Prostate gland (tissue), 2 donors: Measurements from ENCODE around the gene CAMK2D. TPM values are rescaled to one million over a fixed set of nuclear protein-coding genes. Genes with fewer than 3 reads are reported as not detected.

Experiments used
- DNase-seq: peaks from one replicate; pipeline ENCODE4 v3.0.0-alpha.2; 2019; ENCODE audit warnings: low spot score
- H3K27ac ChIP-seq, 2 donors: fragments of 200-600 bp; sonication (generic); 2 replicates each; pipeline ENCODE4 v1.5.1; 2017 to 2019
- H3K27me3 ChIP-seq: fragments of 200-600 bp; sonication (generic); replicated peaks from 2 replicates; pipeline ENCODE4 v1.5.1; 2019; ENCODE audit not compliant: insufficient read depth
- H3K36me3 ChIP-seq, 2 donors: fragments of 200-600 bp; sonication (generic); 1 replicate in 1 of 2; 2 replicates in 1 of 2; pipeline versions ENCODE4 v1.5.1 to v1.8.1; 2017 to 2019
- H3K4me1 ChIP-seq: fragments of 200-600 bp; sonication (generic); replicated peaks from 2 replicates; pipeline ENCODE4 v1.5.1; 2019
- H3K4me3 ChIP-seq, 2 donors: fragments of 200-600 bp; sonication (generic); 2 replicates each; pipeline ENCODE4 v1.5.1; 2017 to 2019
- H3K9me3 ChIP-seq: fragments of 200-600 bp; sonication (generic); 2 replicates; pipeline ENCODE4 v1.5.1; 2017
- POLR2A ChIP-seq: fragments of 450-650 bp; IDR thresholded peaks from one replicate; pipeline ENCODE4 v1.6.1; 2016; ENCODE audit warnings: antibody characterized with exemption, mild to moderate bottlenecking
- POLR2AphosphoS5 ChIP-seq: sonication (generic); formaldehyde crosslinking; IDR thresholded peaks from one replicate; pipeline ENCODE4 v1.6.1; 2017; ENCODE audit warnings: antibody characterized with exemption
- WGBS: methylation state at CpG from one replicate; pipeline ENCODE4 v1.1.5; 2018; 5-methylcytosine and 5-hydroxymethylcytosine counted together
- intact Hi-C: fragments of 100-400 bp; cut with DNase I; formaldehyde crosslinking; loops from one replicate; pipeline ENCODE4 v1.14.2; 2022
- total RNA-seq, 2 donors: library from RNA; depleted of rRNA; stranded (reverse); fragments of >200 nt; gene quantifications; one replicate each; pipeline ENCODE4 v1.1.0, GENCODE V29; 2016
- TF ChIP-seq, protein P1 (sequence below), 4 experiments: fragments of 200-600 bp in 2 of 4; fragments of 450-650 bp in 2 of 4; sonication (generic) in 2 of 4; IDR thresholded peaks; 1 replicate in 3 of 4; 2 replicates in 1 of 4; pipeline ENCODE4 v1.5.1; 2016 to 2019; ENCODE audit warnings: antibody characterized with exemption in 4 of 4, mild to moderate bottlenecking in 2 of 4, moderate library complexity in 2 of 4

CAMK2D gene
- total RNA-seq, 2 donors from 2014 or later = 48.7 to 88.8 TPM

DNA sequence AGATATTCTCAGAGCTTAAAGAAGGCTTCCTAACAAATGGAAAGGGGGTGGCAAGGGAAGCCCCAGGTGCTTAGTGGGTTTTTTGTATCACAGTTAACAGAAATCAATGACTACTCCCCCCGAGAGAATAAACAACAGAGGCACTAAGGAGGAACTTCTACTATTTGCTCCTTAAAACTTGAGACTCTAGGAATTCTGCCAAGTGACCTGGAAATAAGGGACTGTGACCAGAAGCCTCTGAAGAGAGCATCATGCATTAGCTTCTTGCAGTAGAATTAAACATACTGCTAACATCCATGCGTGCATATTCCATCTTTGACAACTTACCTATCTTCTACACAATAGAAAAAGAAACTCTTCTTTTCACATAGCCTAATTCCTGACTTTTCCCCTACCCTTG lies 86.8 kb downstream of the CAMK2D start:
- no peak for DNase-seq
- intact Hi-C loops = no loop called here
- Histone ChIP-seq H3K9me3 (no peaks in the 10 kb centered on the region), H3K4me1 (no peaks in the 10 kb centered on the region), H3K27ac (no peak overlapping the region), H3K36me3 (no peaks in the 10 kb centered on the region), H3K4me3 (no peak overlapping the region), H3K27me3 (no peaks in the 10 kb centered on the region)
- WGBS = 61% methylated on average over 2 of the region's 2 CpGs
- TF ChIP-seq, protein P1, sequence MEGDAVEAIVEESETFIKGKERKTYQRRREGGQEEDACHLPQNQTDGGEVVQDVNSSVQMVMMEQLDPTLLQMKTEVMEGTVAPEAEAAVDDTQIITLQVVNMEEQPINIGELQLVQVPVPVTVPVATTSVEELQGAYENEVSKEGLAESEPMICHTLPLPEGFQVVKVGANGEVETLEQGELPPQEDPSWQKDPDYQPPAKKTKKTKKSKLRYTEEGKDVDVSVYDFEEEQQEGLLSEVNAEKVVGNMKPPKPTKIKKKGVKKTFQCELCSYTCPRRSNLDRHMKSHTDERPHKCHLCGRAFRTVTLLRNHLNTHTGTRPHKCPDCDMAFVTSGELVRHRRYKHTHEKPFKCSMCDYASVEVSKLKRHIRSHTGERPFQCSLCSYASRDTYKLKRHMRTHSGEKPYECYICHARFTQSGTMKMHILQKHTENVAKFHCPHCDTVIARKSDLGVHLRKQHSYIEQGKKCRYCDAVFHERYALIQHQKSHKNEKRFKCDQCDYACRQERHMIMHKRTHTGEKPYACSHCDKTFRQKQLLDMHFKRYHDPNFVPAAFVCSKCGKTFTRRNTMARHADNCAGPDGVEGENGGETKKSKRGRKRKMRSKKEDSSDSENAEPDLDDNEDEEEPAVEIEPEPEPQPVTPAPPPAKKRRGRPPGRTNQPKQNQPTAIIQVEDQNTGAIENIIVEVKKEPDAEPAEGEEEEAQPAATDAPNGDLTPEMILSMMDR (IDR thresholded peaks at IDR 0.05) = no peak
- no peak for TF ChIP-seq POLR2AphosphoS5
- no peak for TF ChIP-seq POLR2A

DNA sequence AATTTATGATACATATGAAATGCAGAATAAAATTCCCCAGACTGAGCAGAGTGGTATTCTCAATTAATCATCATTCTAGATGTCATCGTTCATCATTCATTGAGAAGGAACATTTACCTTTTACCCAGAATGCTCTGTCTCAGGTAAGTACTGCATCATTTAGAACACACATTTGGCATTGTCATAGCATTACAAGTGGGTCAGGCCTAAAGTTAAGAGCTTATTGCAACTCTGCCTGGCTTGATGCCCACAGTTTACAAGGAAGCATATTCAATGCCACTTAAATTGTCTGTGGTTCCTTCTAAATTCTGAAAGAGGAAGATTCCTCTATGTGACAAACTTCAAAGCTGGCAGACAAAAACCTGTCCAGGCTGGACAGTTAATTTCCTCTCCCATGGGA lies 87.3 kb downstream of the CAMK2D start:
- no peaks in the 10 kb centered on the region for H3K36me3 ChIP-seq
- TF ChIP-seq POLR2AphosphoS5 (no peak), POLR2A (no peak)
- TF ChIP-seq, protein P1 (IDR thresholded peaks at IDR 0.05) = no peak
- no peak overlapping the region for H3K4me3 ChIP-seq
- no peak overlapping the region for H3K27ac ChIP-seq
- WGBS = 97% methylated on average over 1 of the region's 1 CpG
- DNase-seq = peak; percentile 9
- H3K9me3 ChIP-seq = no peaks in the 10 kb centered on the region
- intact Hi-C loops = no loop called here
- H3K4me1 ChIP-seq = no peaks in the 10 kb centered on the region
- no peaks in the 10 kb centered on the region for H3K27me3 ChIP-seq

DNA sequence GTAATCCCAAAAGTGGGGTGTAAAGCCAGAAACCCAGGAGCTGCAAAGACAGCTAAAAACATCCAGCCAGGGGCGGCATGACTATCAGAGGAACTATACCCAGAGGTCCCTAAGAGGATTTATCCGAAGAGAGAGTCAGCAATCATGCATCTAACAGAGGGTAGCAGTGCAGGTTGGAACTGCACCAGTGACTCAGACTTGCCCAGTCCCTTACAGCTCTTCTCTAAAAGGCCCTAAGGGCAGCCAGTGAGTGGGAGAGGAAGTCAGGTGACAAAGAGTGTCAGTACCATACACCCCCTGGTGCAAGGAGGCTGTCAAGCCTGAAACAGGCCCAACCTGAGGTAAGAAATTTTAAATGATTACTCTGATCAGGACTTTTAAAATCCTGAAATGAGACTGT lies 88.1 kb downstream of the CAMK2D start:
- TF ChIP-seq, protein P1 (IDR thresholded peaks at IDR 0.05) = no peak
- no peak for TF ChIP-seq POLR2A
- TF ChIP-seq POLR2AphosphoS5 = no peak
- no peaks in the 10 kb centered on the region for H3K4me1 ChIP-seq
- no peaks in the 10 kb centered on the region for H3K27me3 ChIP-seq
- H3K4me3 ChIP-seq = no peak overlapping the region
- 90% methylated on average over 2 of the region's 2 CpGs for WGBS
- no peak for DNase-seq
- intact Hi-C loops = no loop called here
- no peaks in the 10 kb centered on the region for H3K36me3 ChIP-seq
- no peak overlapping the region for H3K27ac ChIP-seq
- H3K9me3 ChIP-seq = no peaks in the 10 kb centered on the region

DNA sequence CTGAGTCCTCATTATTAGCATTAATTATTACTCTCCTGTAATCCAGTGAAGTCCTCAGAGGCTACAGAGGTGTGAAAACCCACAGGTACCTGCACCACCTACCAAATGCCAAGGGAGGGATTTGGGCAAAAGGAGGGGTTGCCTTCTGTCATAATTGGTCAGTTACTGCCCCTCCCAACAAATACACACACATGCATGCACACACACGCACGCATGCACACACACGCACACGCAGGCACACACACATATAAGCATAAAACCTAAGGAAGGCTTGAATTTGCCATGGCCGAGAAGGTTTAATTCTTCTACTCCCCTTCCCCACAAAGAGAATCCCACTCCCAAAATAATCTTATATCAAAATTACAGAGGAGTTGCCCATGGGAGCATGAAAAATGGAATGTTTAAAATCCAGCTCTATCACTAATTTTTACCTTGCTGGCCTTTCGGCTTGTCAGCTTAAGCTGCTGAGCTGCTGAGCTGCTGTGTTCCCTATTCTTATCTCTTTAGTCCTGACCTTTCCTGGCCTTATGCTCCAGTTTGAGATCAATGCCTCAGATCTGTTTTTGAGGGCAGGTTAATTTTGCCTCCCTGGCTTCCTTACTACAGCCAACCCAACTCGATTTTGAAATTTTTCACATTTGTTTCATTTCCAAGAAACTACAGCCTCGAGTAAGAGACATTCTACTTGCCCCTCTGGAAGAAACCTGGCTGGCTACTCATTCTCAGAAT lies 95.0 kb downstream of the CAMK2D start:
- H3K27ac ChIP-seq = no peak overlapping the region
- DNase-seq = no peak
- TF ChIP-seq, protein P1 (IDR thresholded peaks at IDR 0.05) = no peak
- TF ChIP-seq POLR2AphosphoS5 (no peak), POLR2A (no peak)
- no peak overlapping the region for H3K4me3 ChIP-seq
- H3K27me3 ChIP-seq = no peaks in the 10 kb centered on the region
- intact Hi-C loops = no loop called here
- H3K9me3 ChIP-seq = no peaks in the 10 kb centered on the region
- WGBS = 87% methylated on average over 8 of the region's 8 CpGs
- H3K36me3 ChIP-seq = no peaks in the 10 kb centered on the region
- no peaks in the 10 kb centered on the region for H3K4me1 ChIP-seq

DNA sequence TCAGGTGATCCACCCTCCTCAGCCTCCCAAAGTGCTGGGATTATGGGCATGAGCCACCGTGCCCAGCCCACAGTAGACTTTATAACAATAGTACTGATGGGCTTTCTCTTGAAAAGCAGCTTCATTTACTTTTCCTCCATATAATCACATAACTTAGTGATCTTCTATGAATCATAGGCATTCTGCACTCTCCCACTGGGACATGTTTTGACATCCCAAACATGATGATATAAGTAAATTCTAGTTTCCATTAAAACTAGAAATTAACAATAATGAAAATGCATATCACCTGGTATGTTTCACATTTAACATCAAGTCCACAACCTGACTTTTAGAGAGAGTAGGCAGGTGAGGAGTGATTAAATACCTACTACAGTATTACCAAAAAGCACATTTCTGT lies 96.5 kb downstream of the CAMK2D start:
- Histone ChIP-seq H3K27ac (no peak overlapping the region), H3K4me3 (no peak overlapping the region), H3K4me1 (no peaks in the 10 kb centered on the region), H3K27me3 (no peaks in the 10 kb centered on the region), H3K36me3 (no peaks in the 10 kb centered on the region), H3K9me3 (no peaks in the 10 kb centered on the region)
- 67% methylated on average over 1 of the region's 1 CpG for WGBS
- DNase-seq = no peak
- TF ChIP-seq POLR2AphosphoS5 = no peak
- TF ChIP-seq POLR2A = no peak
- TF ChIP-seq, protein P1 (IDR thresholded peaks at IDR 0.05) = no peak
- intact Hi-C loops = no loop called here
